Skin epidermis (tissue), 12 donors: Measurements from ENCODE around the gene OR6Q1.

Source experiments
- H3K27ac ChIP-seq, 21 experiments: fragments of 200-600 bp; sonication (generic) in 11 of 21; one replicate each; pipeline ENCODE4 v1.5.0; 2020; ENCODE audit warnings: mild to moderate bottlenecking in 3 of 21, inconsistent platforms in 2 of 21, moderate library complexity in 2 of 21
- H3K4me3 ChIP-seq, 7 experiments: fragments of 200-600 bp; sonication (generic) in 2 of 7; one replicate each; pipeline ENCODE4 v1.5.0; 2020; ENCODE audit warnings: inconsistent platforms in 2 of 7, mild to moderate bottlenecking in 2 of 7, moderate library complexity in 1 of 7

The OR6Q1 gene

GRCh38 chr11:58055806-58056401 lies 25.2 kb downstream of the OR6Q1 start:
- Histone ChIP-seq H3K4me3 (no peak overlapping the region), H3K27ac (no peak overlapping the region)

- no peak overlapping the region for H3K4me3 ChIP-seq
- no peak overlapping the region for H3K27ac ChIP-seq
Observed at GRCh38 chr11:58057481-58057880, 26.7 kb downstream of the OR6Q1 start.

GRCh38 chr11:58058276-58059006 lies 27.7 kb downstream of the OR6Q1 start:
- H3K27ac ChIP-seq, result peak overlapping the region in 4 of 21 experiments; percentile 8 to 52 (median 19)
- H3K4me3 ChIP-seq, result no peak overlapping the region

- H3K4me3 ChIP-seq, result no peak overlapping the region
- H3K27ac ChIP-seq, result peak overlapping the region in 1 of 21 experiments; percentile 23
Observed at GRCh38 chr11:58059007-58059350, 28.2 kb downstream of the OR6Q1 start.

- Histone ChIP-seq H3K4me3 (no peak overlapping the region), H3K27ac (no peak overlapping the region)
Observed at GRCh38 chr11:58060535-58060934, 29.8 kb downstream of the OR6Q1 start.

GRCh38 chr11:58060939-58061672 lies 30.4 kb downstream of the OR6Q1 start:
- H3K4me3 ChIP-seq, result no peak overlapping the region
- H3K27ac ChIP-seq, result no peak overlapping the region

- no peak overlapping the region for H3K27ac ChIP-seq
- H3K4me3 ChIP-seq, result no peak overlapping the region
Observed at GRCh38 chr11:58061813-58062212, 31.1 kb downstream of the OR6Q1 start.

- no peak overlapping the region for H3K27ac ChIP-seq
Observed at GRCh38 chr11:58067685-58068084, 36.9 kb downstream of the OR6Q1 start.

GRCh38 chr11:58068655-58069054 lies 37.9 kb downstream of the OR6Q1 start:
- Histone ChIP-seq H3K4me3 (no peak overlapping the region), H3K27ac (no peak overlapping the region)

More at GRCh38 chr11:58067685-58068084, 36.9 kb downstream of the OR6Q1 start:
- H3K4me3 ChIP-seq, result no peak overlapping the region

- no peak overlapping the region for H3K4me3 ChIP-seq
- H3K27ac ChIP-seq, result no peak overlapping the region
Observed at GRCh38 chr11:58070585-58070984, 39.8 kb downstream of the OR6Q1 start.

- H3K27ac ChIP-seq, result no peak overlapping the region
Observed at GRCh38 chr11:58075781-58076180, 45.0 kb downstream of the OR6Q1 start.

More at GRCh38 chr11:58075781-58076180, 45.0 kb downstream of the OR6Q1 start:
- H3K4me3 ChIP-seq, result no peak overlapping the region
